HG03520 (cell line): ENCODE measurements around the gene POU2AF2.
"Not testable (repeated sequence)": the region's sequence is repeated elsewhere in the genome, so short reads cannot be mapped to it uniquely, and the experiment has no call there.

ENCODE experiments used
- ATAC-seq: cut with Tn5 transposase; IDR thresholded peaks from one replicate; pipeline ENCODE4 v1.9.1; 2021; ENCODE audit warnings: mild to moderate bottlenecking, moderate library complexity; ENCODE audit not compliant: unreplicated experiment

Gene POU2AF2

DNA sequence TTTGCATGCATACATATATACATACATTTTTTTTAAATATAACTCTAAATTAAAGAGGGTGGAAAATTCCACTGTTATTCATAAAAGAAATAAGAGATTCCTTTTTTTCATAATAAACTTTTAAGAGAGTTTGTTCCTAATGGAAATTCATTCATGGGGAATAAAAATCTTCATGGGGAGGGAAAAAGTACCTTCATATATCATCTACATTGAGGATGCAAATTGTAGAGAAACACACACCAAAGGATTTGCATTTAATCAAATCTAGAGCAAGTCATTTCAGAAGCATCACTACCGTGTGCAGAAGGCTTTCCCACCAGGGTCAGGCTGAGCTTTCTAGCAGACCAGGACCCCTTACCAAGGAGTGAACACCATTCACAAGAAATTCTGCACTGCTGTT, at the start of gene POU2AF2:
Gene POU2AF2 (plus strand): TSS at position 301 of the 400 bp plus-strand sequence. CDS start 129 bp downstream, outside the sequence.
- no peak for ATAC-seq

GRCh38 chr11:111200010-111200534, 45.5 kb upstream of the POU2AF2 start:
- ATAC-seq, result no peak

- ATAC-seq, result no peak
These were observed 41.3 kb upstream of the POU2AF2 start for GRCh38 chr11:111204211-111204610.

GRCh38 chr11:111205632-111206385, 39.7 kb upstream of the POU2AF2 start:
- ATAC-seq, result no peak

DNA sequence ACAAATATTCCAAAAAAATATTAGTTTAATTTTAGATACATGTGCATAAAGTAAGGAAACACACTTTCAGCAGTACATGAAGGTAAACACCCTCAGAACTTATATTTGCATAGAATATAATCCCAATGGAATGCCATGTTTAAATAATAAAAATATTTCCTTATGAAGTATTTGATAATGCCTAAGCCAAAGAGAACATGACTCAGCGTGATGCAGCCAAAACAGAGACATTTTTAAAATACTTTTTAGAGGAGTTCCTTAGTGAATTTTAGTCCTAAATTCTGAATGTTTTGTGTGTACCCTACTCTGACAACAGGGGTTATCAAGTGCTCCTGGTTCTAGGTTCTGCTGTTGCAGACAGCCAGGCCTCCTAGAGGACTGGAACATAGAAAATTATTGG, 39.1 kb upstream of the POU2AF2 start:
- ATAC-seq, result no peak

- ATAC-seq, result no peak
These were observed 38.3 kb upstream of the POU2AF2 start for GRCh38 chr11:111207213-111207612.

- ATAC-seq, result no peak
These were observed 35.8 kb upstream of the POU2AF2 start for GRCh38 chr11:111209543-111210355.

DNA sequence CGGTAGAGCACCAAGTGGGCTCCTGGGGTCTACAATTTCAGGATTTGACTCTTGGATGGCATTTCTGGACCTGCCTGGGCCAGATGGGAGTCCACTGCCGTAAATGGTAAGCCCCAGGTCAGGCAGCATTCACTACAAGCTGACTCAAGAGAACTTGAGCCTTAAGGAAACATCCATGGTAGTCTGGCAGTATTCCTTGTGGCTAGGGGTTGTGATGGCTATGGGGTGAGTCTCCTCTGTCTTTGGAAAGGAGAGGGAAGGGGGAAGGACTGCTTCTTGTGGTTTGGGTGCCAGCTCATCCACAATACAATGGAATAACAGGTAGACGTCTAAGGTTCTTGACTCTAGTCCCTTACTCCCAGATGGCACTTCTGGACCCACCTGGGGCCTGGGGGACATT, 32.3 kb upstream of the POU2AF2 start:
- no peak for ATAC-seq

GRCh38 chr11:111220721-111221120, 24.8 kb upstream of the POU2AF2 start:
- no peak for ATAC-seq

- ATAC-seq, result no peak
These were observed 24.3 kb upstream of the POU2AF2 start for GRCh38 chr11:111221208-111221607.

- not testable (repeated sequence) for ATAC-seq
These were observed 23.6 kb upstream of the POU2AF2 start for GRCh38 chr11:111221936-111222335.

- not testable (repeated sequence) for ATAC-seq
These were observed 22.6 kb upstream of the POU2AF2 start for GRCh38 chr11:111222821-111223455.

DNA sequence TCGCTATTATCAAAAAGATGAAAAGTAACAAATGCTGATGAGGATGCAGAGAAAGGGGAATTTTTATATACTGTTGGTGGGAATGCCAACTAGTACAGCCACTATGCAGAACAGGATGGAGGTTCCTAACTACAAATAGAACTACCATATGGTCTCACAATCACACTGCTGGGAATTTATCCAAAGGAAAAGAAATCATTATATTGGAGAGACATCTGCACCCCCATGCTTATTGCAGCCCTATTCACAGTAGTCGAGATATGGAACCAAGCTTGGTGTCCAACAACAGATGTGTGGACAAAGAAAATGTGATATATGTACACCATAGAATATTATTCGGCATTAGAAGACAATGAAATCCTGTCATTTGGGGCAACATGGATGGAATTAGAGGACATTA, 19.6 kb upstream of the POU2AF2 start:
- ATAC-seq, result no peak

- ATAC-seq, result no peak
These were observed 15.9 kb upstream of the POU2AF2 start for GRCh38 chr11:111229604-111230003.

GRCh38 chr11:111230122-111230465, 15.4 kb upstream of the POU2AF2 start:
- no peak for ATAC-seq

- ATAC-seq, result no peak
These were observed 13.7 kb upstream of the POU2AF2 start for GRCh38 chr11:111231836-111232235.

- no peak for ATAC-seq
These were observed 9.1 kb upstream of the POU2AF2 start for GRCh38 chr11:111236383-111236782.

- no peak for ATAC-seq
These were observed 7.6 kb upstream of the POU2AF2 start for GRCh38 chr11:111237926-111238325.

DNA sequence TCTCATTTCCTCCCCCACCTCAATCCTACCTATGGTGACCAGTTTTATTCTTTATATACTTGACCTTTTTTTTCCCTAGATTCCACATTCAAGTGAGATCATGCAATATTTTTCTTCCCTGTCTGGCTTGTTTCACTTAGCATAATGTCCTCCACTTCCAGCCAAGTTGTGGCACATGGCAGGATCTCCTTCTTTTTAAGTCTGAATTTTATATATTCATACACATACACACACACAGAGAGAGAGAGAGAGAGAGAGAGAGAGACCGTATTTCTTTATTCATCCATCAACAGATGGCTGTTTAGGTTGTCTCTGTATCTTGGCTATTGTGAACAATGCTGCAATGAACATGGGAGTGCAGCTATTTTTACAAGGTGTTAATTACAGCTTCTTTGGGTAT, 1.4 kb downstream of the POU2AF2 start:
- no peak for ATAC-seq

GRCh38 chr11:111250936-111251335, 5.4 kb downstream of the POU2AF2 start:
- ATAC-seq, result no peak

GRCh38 chr11:111253131-111253530, 7.6 kb downstream of the POU2AF2 start:
- no peak for ATAC-seq
